PFSK-1 (cell line): Measurements from ENCODE around the gene FBXL7.

Experiments
- FOXP2 ChIP-seq: optimal IDR thresholded peaks from 2 replicates; pipeline ENCODE3; 2011; ENCODE audit warnings: borderline replicate concordance, control low read depth, inconsistent platforms; ENCODE audit not compliant: insufficient read depth; ENCODE audit errors: extremely low read length, extremely low read depth
- POLR2AphosphoS5 ChIP-seq: IDR thresholded peaks from 2 replicates; pipeline ENCODE4 v1.6.1; 2012; ENCODE audit warnings: low read depth, mild to moderate bottlenecking, control low read depth, low read length, moderate library complexity
- SIN3A ChIP-seq: IDR thresholded peaks from 2 replicates; pipeline ENCODE4 v1.6.1; 2012; ENCODE audit warnings: mild to moderate bottlenecking, low read length, moderate library complexity, borderline replicate concordance; ENCODE audit not compliant: insufficient read depth
- TAF1 ChIP-seq: IDR thresholded peaks from 2 replicates; pipeline ENCODE4 v1.6.1; 2012; ENCODE audit warnings: low read length, control low read depth, borderline replicate concordance; ENCODE audit not compliant: insufficient read depth
- TF ChIP-seq, protein P1 (sequence below), 2 experiments: IDR thresholded peaks; 2 replicates each; pipeline versions ENCODE4 v1.6.1 to v1.8.0; 2011 to 2012; ENCODE audit warnings: low read depth in 2 of 2, low read length in 2 of 2, control low read depth in 1 of 2, inconsistent platforms in 1 of 2, mild to moderate bottlenecking in 1 of 2, moderate library complexity in 1 of 2; ENCODE audit not compliant: insufficient read depth in 1 of 2

DNA sequence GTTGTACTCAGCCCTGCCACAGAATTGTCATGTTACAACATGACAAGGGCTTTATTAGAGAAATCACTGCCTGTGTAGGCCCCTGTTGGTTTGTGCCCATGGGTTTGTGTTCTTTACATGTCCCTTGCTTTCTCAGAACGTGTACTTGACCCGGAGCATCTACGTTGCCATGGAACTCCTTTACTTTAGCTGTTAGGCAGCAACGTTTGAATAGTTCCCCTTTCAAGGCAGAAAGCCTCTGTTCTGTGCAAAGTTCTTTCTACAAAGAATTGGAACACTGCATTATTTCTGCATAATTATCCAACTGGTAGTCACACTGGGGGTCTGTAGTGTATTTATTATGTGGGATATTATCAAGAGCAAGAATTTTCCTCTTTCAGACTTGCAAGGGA, 51.1 kb downstream of the FBXL7 start:
- TF ChIP-seq POLR2AphosphoS5 (no peak), TAF1 (no peak), SIN3A (no peak), FOXP2 (no peak)
- TF ChIP-seq, protein P1, sequence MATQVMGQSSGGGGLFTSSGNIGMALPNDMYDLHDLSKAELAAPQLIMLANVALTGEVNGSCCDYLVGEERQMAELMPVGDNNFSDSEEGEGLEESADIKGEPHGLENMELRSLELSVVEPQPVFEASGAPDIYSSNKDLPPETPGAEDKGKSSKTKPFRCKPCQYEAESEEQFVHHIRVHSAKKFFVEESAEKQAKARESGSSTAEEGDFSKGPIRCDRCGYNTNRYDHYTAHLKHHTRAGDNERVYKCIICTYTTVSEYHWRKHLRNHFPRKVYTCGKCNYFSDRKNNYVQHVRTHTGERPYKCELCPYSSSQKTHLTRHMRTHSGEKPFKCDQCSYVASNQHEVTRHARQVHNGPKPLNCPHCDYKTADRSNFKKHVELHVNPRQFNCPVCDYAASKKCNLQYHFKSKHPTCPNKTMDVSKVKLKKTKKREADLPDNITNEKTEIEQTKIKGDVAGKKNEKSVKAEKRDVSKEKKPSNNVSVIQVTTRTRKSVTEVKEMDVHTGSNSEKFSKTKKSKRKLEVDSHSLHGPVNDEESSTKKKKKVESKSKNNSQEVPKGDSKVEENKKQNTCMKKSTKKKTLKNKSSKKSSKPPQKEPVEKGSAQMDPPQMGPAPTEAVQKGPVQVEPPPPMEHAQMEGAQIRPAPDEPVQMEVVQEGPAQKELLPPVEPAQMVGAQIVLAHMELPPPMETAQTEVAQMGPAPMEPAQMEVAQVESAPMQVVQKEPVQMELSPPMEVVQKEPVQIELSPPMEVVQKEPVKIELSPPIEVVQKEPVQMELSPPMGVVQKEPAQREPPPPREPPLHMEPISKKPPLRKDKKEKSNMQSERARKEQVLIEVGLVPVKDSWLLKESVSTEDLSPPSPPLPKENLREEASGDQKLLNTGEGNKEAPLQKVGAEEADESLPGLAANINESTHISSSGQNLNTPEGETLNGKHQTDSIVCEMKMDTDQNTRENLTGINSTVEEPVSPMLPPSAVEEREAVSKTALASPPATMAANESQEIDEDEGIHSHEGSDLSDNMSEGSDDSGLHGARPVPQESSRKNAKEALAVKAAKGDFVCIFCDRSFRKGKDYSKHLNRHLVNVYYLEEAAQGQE (IDR thresholded peaks at IDR 0.05; ENCODE audit: insufficient read depth in 1 of 2, low read depth in 2 of 2, low read length in 2 of 2), result no peak
